Astrocyte (in vitro differentiated cells and primary cell): Measurements from ENCODE around the gene RAD51B.

ENCODE experiments used
- CTCF ChIP-seq: IDR thresholded peaks from 2 replicates; pipeline ENCODE4 v1.5.1; 2011; ENCODE audit warnings: low read depth, mild to moderate bottlenecking, inconsistent platforms, low read length, moderate library complexity; ENCODE audit not compliant: insufficient read depth
- EZH2 ChIP-seq: IDR thresholded peaks from 2 replicates; pipeline ENCODE4 v1.6.1; 2012; ENCODE audit warnings: mild to moderate bottlenecking, low read length, inconsistent platforms; ENCODE audit not compliant: insufficient read depth

GRCh38 chr14:68231898-68232297 is 412.3 kb downstream of the RAD51B start:
- TF ChIP-seq EZH2: no peak
- TF ChIP-seq CTCF: no peak
